NCI-H1930 (cell line): ENCODE data around the gene TPRA1.
"Not testable (repeated sequence)": the region's sequence is repeated elsewhere in the genome, so short reads cannot be mapped to it uniquely, and the experiment has no call there.

Experiments used
- DNase-seq, 2 experiments: peaks; one replicate each; lab custom pipeline; 2025; lab: John Stamatoyannopoulos, UW

TPRA1 gene

GRCh38 chr3:127616836-127617605 is 26.5 kb upstream of the TPRA1 start:
- DNase-seq = no peak

DNA sequence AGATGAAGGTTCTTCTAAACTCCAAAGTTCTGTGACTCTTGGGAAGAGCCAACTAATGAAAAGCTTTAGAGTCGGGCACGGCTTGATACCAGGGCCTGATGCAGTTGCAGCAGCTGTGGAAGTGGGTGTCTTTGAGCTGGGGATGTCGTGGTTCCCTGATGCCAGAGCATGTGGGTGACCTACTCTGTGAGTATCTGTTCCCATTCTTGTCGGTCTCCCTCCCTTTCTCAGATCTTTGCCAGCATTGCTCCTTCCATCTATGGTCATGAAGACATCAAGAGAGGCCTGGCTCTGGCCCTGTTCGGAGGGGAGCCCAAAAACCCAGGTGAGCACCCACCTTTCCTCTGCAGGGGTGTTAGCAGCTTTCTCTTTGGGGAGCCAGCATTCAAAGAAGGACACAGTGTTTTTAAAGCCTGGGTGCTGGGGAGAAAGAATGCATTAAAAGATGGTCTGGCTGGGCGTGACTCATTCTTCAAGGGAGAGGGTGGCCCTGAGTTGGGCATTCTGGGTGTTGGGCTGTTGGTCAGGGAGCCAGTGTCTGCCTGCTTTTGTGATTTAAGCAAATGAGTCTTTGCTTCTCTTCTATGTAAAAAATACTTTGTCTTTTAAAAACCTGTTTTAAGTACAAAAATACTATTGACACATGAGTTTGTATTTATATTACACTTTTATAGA is 25.2 kb upstream of the TPRA1 start:
- no peak for DNase-seq

GRCh38 chr3:127614928-127615589 is 24.5 kb upstream of the TPRA1 start:
- no peak for DNase-seq

- DNase-seq = no peak
Observed at GRCh38 chr3:127613406-127613805, 22.9 kb upstream of the TPRA1 start.

DNA sequence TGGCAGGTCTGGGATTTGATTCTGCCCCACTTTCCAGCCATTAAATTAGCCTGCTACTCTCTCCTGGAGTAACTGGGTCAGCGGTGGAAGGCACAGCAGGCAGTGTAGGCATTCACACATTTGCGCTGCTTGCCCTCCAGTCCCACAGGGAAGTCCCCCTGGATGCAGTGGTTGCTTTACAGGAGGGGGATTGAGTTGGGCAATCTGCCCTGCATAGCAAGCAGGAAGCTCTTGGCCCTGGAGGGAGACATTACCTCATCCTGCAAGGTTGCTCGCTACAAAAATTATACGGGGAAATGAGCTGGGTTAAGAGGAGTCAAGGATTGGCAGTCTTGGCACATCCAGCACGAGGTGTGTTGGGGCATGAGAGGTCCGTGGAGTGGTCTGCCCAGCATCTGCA is 22.4 kb upstream of the TPRA1 start:
- no peak for DNase-seq

- DNase-seq = no peak
Observed at GRCh38 chr3:127611251-127611650, 20.7 kb upstream of the TPRA1 start.

GRCh38 chr3:127610105-127610504 is 19.6 kb upstream of the TPRA1 start:
- no peak for DNase-seq

GRCh38 chr3:127608362-127608718 is 17.8 kb upstream of the TPRA1 start:
- no peak for DNase-seq

- no peak for DNase-seq
Observed at GRCh38 chr3:127607675-127608361, 17.3 kb upstream of the TPRA1 start.

DNA sequence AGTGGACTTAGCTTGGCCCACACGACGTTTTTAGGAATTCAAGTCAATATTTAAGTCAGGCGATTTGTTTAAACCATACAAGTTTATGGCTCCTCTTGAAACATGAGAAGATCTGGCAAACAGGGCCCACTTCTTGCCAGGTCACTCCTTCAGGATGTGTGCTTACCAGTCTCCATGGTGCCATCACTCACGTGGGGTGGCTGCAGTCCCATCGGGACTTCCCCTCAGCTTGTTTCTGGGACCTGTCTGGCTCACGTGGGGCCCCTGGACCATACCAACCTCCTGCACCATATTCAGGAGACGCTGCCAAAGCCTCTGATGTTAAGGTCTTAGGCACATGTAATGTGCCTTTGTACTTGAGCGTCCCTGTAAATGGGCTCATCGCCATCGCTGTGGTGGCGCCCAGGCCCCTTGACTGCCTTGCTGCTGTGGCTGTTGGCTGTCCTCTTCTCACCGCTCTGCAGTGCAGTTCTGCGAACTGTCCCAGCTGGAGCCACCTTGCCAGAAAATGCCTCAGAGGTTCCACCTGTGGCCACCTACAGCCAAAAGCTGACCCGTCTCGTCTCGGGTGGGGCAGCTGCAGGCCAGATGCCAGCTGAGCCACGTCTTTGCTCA is 16.6 kb upstream of the TPRA1 start:
- DNase-seq = no peak

DNA sequence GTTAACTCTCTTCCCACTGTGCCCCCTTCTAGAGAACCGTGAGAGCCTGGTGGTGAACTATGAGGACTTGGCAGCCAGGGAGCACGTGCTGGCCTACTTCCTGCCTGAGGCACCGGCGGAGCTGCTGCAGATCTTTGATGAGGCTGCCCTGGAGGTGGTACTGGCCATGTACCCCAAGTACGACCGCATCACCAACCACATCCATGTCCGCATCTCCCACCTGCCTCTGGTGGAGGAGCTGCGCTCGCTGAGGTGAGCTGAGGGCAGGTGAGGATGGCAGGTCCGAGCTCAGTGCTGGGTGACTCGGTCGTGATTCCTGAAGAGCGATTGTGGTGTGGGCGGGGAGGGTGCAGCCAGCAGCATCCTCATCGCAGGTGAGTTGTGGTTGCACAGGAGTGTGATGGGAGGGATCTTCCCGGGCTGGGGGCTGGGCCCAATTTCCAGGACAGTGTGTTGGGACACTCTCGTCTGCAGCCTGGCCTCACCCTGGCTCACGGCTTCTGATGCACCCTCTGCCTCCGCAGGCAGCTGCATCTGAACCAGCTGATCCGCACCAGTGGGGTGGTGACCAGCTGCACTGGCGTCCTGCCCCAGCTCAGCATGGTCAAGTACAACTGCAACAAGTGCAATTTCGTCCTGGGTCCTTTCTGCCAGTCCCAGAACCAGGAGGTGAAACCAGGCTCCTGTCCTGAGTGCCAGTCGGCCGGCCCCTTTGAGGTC is 15.7 kb upstream of the TPRA1 start:
- DNase-seq = no peak

- not testable (repeated sequence) for DNase-seq
Observed at GRCh38 chr3:127605547-127605946, 15.0 kb upstream of the TPRA1 start.

- no peak for DNase-seq
Observed at GRCh38 chr3:127604546-127605165, 14.1 kb upstream of the TPRA1 start.

- DNase-seq = no peak
Observed at GRCh38 chr3:127604035-127604434, 13.5 kb upstream of the TPRA1 start.

GRCh38 chr3:127600749-127601456 is 10.4 kb upstream of the TPRA1 start:
- DNase-seq = no peak

DNA sequence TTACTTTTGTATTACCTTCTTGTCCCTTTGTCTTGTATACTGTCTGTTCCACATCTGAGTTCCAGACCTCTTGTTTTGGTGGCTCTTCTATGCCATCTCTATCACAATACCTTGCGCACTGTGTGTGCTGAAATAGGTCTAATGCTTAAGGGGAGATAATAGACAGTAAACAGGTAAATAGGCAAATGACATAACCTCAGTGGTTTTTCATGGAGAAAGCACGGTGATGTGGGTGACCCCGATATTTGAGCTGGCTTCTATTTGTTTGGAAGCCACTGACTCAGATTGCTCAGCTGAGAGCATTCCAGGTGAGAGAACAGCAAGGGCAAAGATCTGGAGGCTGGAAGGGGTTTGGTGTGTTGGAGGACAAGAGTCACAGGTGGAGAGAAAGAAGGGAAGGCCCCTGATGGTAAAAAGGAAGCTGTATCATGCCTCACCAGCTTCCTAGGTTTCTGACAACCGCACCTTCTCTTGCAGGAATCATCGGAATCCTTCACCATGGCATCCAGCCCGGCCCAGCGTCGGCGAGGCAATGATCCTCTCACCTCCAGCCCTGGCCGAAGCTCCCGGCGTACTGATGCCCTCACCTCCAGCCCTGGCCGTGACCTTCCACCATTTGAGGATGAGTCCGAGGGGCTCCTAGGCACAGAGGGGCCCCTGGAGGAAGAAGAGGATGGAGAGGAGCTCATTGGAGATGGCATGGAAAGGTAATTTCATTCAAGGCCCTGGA is 8.5 kb upstream of the TPRA1 start:
- no peak for DNase-seq

- no peak for DNase-seq
Observed at GRCh38 chr3:127597020-127597771, 6.7 kb upstream of the TPRA1 start.

GRCh38 chr3:127595303-127595702 is 4.8 kb upstream of the TPRA1 start:
- no peak for DNase-seq

GRCh38 chr3:127593178-127593577 is 2.6 kb upstream of the TPRA1 start:
- no peak for DNase-seq
